Lung (tissue), 12 donors: ENCODE measurements around the gene GPR153. TPM values are rescaled to one million over a fixed set of nuclear protein-coding genes. Genes with fewer than 3 reads are reported as not detected.

Source experiments
- ATAC-seq: fragments of 200-7000 bp; cut with Tn5 transposase; one replicate; pipeline ENCODE4 v1.9.1; 2020; ENCODE audit warnings: moderate number of reproducible peaks; ENCODE audit not compliant: insufficient read depth, low FRiP score
- DNase-seq, 3 donors: peaks; one replicate each; pipeline ENCODE4 v3.0.0-alpha.2; 2013 to 2017
- H3K27ac ChIP-seq, 2 donors: one replicate each; pipeline ENCODE4 v1.5.1; 2013; ENCODE audit warnings: mild to moderate bottlenecking in 2 of 2, moderate library complexity in 2 of 2, control low read depth in 1 of 2, inconsistent platforms in 1 of 2, low read depth in 1 of 2, low read length in 1 of 2
- H3K27me3 ChIP-seq, 3 donors: one replicate each; pipeline ENCODE4 v1.5.1; 2013; ENCODE audit warnings: low read length in 2 of 3; ENCODE audit not compliant: control insufficient read depth in 3 of 3, insufficient read depth in 3 of 3
- H3K36me3 ChIP-seq, 4 donors: one replicate each; pipeline ENCODE4 v1.5.1; 2013; ENCODE audit warnings: low read length in 4 of 4, mild to moderate bottlenecking in 1 of 4, moderate library complexity in 1 of 4; ENCODE audit not compliant: control insufficient read depth in 4 of 4, insufficient read depth in 4 of 4
- H3K4me1 ChIP-seq, 5 donors: one replicate each; pipeline ENCODE4 v1.5.1; 2013; ENCODE audit warnings: low read length in 5 of 5, mild to moderate bottlenecking in 2 of 5, moderate library complexity in 1 of 5; ENCODE audit not compliant: control insufficient read depth in 5 of 5, insufficient read depth in 5 of 5
- H3K4me3 ChIP-seq: one replicate; pipeline ENCODE4 v1.5.1; 2013; ENCODE audit warnings: mild to moderate bottlenecking, control low read depth, moderate library complexity
- H3K9ac ChIP-seq, 2 donors: one replicate each; pipeline ENCODE4 v1.5.1; 2013; ENCODE audit warnings: low read length in 2 of 2, control low read depth in 1 of 2; ENCODE audit not compliant: insufficient read depth in 1 of 2
- H3K9me3 ChIP-seq, 4 donors: one replicate each; pipeline ENCODE4 v1.5.1; 2013; ENCODE audit warnings: low read length in 3 of 4, mild to moderate bottlenecking in 1 of 4, moderate library complexity in 1 of 4; ENCODE audit not compliant: control insufficient read depth in 4 of 4, insufficient read depth in 3 of 4
- CTCF ChIP-seq: IDR thresholded peaks from 2 replicates; pipeline ENCODE4 v1.5.1; 2012; ENCODE audit warnings: mild to moderate bottlenecking; ENCODE audit errors: control extremely low read depth, extremely low read depth
- WGBS, 2 donors: extraction: QIAGEN DNeasy Blood & Tissue Kit; methylation state at CpG; one replicate each; pipeline ENCODE4 v1.1.7; 2013; 5-methylcytosine and 5-hydroxymethylcytosine counted together
- polyA plus RNA-seq, 2 donors: library from polyadenylated mRNA; stranded (reverse); fragments of 200-250 nt; gene quantifications; one replicate each; pipeline ENCODE4 v1.2.1, GENCODE V29; 2013
- total RNA-seq, 2 donors: library from RNA; depleted of rRNA in 1 of 2; stranded (reverse); fragments of >200 nt in 1 of 2; gene quantifications; one replicate each; pipeline ENCODE4 v1.2.1, GENCODE V29; 2014 to 2021
- donor health status: control.
- donor health status: control.
- donor health status: Bipolar disorder and iron deficiency.
- donor health status: healthy.
- donor health status: DM: yes; HTN: yes; CAD: no.

The GPR153 gene
- total and polyA plus RNA-seq, 4 donors, result 3.2 to 17.0 (median 6.2) TPM

GRCh38 chr1:6241887-6242740, 18.8 kb downstream of the GPR153 start:
- DNase-seq (peak in 2 of 3 donors; percentile 69 to 74), ATAC-seq (no peak)
- Histone ChIP-seq H3K9me3 (peaks cover 0 to 2% (median 0%) of the 10 kb centered on the region in 4 donors), H3K27ac (no peak overlapping the region), H3K9ac (no peak overlapping the region), H3K36me3 (no peaks in the 10 kb centered on the region), H3K4me1 (peaks cover 0 to 16% (median 4%) of the 10 kb centered on the region in 5 donors), H3K4me3 (no peak overlapping the region), H3K27me3 (peaks cover 23 to 59% (median 48%) of the 10 kb centered on the region in 3 donors)
- 1 to 2% methylated on average over 59 to 99 of the region's 99 CpGs for WGBS, 2 donors
- TF ChIP-seq CTCF, result no peak

- no peak overlapping the region for H3K27ac ChIP-seq
- H3K9ac ChIP-seq, result no peak overlapping the region
- DNase-seq (no peak), ATAC-seq (no peak)
- H3K4me3 ChIP-seq, result no peak overlapping the region
- TF ChIP-seq CTCF, result no peak
- H3K9me3 ChIP-seq, result peaks cover 0 to 2% (median 0%) of the 10 kb centered on the region in 4 donors
- WGBS, 2 donors, result 12 to 18% methylated on average over 32 to 33 of the region's 33 CpGs
- H3K27me3 ChIP-seq, result peaks cover 23 to 56% (median 47%) of the 10 kb centered on the region in 3 donors
- no peaks in the 10 kb centered on the region for H3K36me3 ChIP-seq
- peaks cover 0 to 16% (median 4%) of the 10 kb centered on the region in 5 donors for H3K4me1 ChIP-seq
Measured at GRCh38 chr1:6241107-6241886, 19.6 kb downstream of the GPR153 start.

GRCh38 chr1:6239950-6240768, 20.7 kb downstream of the GPR153 start:
- Histone ChIP-seq H3K36me3 (no peaks in the 10 kb centered on the region), H3K9ac (no peak overlapping the region), H3K4me1 (peaks cover 0 to 12% (median 4%) of the 10 kb centered on the region in 5 donors), H3K9me3 (peaks cover 0 to 2% (median 0%) of the 10 kb centered on the region in 4 donors), H3K27ac (no peak overlapping the region), H3K27me3 (peaks cover 16 to 51% (median 43%) of the 10 kb centered on the region in 3 donors), H3K4me3 (no peak overlapping the region)
- ATAC-seq (no peak), DNase-seq (no peak)
- TF ChIP-seq CTCF, result no peak
- 26 to 43% methylated on average over 17 of the region's 17 CpGs for WGBS, 2 donors
